Fibroblast of mammary gland (primary cell): Measurements from ENCODE around the gene CASZ1.

ENCODE experiments used
- DNase-seq: peaks from one replicate; pipeline ENCODE4 v3.0.0-alpha.2; 2010; ENCODE audit warnings: low read depth
- H3K4me3 ChIP-seq: 2 replicates; pipeline ENCODE4 v1.5.1; 2011; ENCODE audit warnings: low read depth, mild to moderate bottlenecking, low read length, moderate library complexity; ENCODE audit not compliant: control insufficient read depth
- TF ChIP-seq, protein P1 (sequence below): conservative IDR thresholded peaks from 2 replicates; pipeline ENCODE4 v1.5.1; 2011; ENCODE audit warnings: low read depth, low read length, inconsistent platforms; ENCODE audit not compliant: control insufficient read depth, insufficient read depth

CASZ1 gene

DNA sequence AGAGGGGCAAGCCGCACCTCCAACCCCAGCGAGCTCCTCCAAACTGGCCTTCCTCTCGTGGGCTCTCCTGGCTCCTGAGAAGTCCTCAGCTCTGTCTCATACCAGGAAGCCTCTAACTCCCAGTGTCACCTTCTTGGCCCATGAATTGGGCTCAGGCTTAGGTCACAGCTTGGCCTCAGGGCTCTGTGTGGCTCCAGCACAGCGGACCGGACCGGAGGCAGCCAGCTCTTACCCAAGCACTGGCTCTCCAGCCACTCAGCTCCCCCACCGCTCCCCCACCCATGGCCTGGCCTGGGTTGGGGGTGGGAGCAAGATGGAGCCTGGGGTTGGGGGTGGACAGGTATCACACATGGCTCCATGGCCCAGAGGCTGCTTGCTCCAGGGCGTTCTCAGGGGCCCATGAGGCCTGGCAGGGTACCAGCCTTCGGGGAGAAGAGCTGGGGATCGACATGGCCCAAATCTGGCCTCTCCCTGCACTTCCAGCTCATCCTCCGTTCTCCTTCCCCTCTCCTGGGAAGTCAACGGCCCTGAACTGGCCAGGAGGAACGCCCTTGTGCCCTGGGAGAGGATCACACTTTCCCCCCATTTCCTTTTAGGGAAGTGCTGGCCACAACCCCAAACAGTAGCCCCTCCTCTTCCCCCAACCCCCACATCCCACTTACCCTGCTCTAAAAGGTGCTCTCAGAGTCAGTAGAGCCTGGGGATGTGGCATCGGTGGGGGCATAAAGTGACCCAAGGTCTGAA lies 97.5 kb downstream of the CASZ1 start:
- H3K4me3 ChIP-seq = no peak overlapping the region
- DNase-seq = no peak
- TF ChIP-seq, protein P1, sequence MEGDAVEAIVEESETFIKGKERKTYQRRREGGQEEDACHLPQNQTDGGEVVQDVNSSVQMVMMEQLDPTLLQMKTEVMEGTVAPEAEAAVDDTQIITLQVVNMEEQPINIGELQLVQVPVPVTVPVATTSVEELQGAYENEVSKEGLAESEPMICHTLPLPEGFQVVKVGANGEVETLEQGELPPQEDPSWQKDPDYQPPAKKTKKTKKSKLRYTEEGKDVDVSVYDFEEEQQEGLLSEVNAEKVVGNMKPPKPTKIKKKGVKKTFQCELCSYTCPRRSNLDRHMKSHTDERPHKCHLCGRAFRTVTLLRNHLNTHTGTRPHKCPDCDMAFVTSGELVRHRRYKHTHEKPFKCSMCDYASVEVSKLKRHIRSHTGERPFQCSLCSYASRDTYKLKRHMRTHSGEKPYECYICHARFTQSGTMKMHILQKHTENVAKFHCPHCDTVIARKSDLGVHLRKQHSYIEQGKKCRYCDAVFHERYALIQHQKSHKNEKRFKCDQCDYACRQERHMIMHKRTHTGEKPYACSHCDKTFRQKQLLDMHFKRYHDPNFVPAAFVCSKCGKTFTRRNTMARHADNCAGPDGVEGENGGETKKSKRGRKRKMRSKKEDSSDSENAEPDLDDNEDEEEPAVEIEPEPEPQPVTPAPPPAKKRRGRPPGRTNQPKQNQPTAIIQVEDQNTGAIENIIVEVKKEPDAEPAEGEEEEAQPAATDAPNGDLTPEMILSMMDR = no peak

DNA sequence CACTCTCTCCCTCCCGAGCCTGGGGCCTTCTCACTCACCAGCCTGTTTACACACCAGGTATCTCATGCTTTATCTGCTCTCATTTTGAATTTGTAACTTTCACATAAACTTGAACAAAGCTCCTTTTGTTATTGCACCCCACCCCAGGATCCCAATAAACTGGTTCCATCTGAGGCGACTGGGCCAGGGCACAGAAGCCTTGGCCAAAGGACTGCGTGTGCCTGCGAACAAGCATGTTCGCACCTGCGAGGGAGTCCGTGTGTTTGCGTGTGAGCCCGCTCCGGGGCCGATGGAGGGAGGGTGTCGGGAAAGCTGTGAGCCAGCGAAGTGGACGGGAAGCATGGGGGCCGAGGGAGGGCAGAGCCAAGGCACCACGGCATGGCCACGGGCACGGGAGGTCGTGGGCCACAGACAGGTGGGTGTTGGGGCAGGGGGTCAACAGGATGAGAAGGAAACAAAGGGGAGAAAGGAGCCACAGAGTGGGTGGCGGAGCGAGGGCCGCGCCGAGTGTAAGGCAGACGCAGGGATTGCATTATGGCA lies 98.8 kb downstream of the CASZ1 start:
- TF ChIP-seq, protein P1 = no peak
- DNase-seq = no peak
- no peak overlapping the region for H3K4me3 ChIP-seq

DNA sequence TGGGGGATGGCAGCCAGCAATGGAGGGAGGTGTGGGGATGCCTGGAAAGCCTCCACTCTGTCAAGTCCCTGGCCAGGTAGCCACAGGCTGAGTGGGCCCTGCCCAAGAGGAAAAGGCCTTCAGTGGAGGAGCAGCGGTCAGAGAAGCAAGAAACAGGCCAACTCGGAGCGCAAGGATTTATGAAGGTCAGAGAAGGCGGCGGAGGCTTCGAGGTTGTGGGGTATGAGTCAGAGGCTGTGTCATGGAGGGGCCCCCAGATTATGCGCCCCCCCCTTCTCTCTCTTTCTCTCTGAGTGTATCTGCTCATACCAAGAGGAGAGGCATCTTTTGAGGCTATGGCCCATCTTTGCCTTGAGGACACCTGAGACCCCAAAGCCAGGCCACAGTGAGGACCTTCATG lies 99.5 kb downstream of the CASZ1 start:
- TF ChIP-seq, protein P1 = no peak
- no peak overlapping the region for H3K4me3 ChIP-seq
- peak; percentile 9 for DNase-seq

DNA sequence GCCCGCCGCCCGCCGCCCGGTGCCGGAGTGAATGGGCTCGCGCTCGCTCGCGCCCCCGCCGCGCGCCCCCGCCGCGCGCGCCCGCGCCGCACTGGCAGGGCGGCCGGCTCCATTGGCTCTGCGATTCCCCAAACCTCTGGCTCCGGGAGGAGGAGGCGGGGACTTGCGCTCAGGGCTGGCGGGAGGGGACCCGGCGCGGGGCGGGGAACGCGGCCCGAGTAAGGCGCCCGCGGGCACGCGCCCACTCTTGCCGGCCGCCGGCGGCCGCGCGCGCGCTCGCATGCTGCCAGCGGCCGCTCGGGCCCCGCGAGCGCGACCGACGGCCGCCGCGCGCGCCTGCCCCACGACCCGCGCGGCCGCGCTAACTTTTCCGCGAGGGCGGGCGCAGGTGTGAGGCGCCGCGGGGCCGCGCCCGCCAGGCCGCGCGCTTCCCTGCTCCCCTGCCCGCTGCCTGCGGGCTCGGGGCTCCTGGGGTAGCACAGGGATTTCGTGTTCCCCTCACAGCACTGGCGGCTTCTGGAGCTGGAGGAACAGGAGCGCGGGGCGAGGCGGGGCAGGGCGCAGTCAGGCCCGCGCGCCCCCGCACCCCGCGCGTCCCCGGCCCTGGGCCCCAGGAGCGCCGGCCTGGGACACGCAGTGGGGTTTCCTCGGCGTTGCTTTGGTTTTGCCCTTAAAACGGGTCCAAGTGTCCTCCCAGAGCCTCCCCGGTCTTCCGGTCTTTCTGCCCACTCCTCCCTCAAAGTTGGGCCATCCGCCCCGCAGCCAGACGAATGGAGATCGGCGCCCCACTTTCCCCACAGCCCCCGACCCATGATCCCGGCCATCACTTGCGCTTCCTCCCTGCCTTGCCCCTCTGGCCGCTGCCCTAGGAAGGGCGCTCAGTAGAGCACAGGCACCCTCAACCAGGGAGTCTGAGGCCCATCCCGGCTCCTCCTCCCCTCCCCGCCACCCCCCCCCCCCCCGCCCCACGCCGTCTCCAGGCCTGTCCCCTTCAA lies 101.5 kb downstream of the CASZ1 start:
- TF ChIP-seq, protein P1 = no peak
- no peak overlapping the region for H3K4me3 ChIP-seq
- DNase-seq = peak; percentile 52

DNA sequence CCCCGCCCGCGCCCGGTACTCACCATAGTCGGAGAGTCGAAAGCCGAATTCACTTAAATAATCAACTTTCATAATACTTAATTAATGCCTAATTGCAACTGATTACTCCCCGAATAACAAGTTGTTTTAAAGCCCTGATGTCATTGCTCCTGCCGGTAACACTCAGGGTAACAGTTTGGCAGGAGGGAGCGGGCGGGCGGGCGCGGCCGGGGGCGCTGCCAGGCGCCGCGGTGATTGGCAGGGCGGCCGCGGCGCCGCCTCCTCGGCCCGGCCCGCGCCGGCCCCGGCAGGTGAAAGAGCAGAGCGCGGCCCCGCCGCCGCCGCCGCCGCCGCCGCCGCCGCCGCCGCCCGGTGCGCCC lies 102.2 kb downstream of the CASZ1 start:
- peak; percentile 5 for DNase-seq
- TF ChIP-seq, protein P1 = no peak
- H3K4me3 ChIP-seq = peak overlapping the region; percentile 22

DNA sequence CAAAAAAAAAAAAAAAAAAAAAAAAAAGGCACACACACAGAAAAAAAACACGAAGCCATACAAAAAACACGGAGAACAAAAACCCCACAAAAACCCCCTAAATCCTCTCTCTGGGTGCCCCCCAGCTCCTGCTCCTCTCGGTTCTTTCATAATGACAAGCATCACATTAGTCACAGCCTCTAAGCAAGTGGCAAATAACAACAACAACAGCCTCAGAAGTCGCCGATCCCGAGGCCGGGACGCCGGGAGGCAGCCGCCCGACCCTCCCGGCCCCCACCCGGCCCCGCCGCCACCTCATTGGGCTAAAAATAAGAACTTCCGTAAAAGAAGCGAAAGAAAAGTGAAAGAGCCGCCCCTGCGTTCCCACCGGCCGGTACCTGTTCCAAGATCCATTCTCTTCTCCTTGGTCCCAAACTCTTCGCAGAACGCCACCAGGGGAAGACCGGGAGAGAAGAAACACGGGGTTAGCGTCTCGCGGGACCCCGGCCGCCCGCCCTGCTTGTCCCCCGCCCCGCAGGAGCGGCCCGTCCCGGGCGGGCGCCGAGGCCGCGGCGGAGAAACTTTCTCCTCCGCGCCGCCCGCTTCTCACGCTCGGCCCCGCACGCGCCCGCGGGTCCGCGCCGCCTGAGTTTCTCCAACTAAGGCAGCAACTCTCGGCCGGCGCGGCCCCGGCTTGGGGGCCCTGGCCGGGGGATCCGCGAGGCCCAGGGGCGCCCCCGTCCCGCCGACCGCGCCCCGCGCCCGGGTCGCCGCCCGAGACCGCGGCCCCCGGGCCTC lies 102.8 kb downstream of the CASZ1 start:
- H3K4me3 ChIP-seq = peak overlapping the region; percentile 28
- DNase-seq = no peak
- TF ChIP-seq, protein P1 = no peak
